Erythroblast (primary cell): ENCODE results near the gene ODF2.

Source experiments
- GATA1 ChIP-seq: IDR thresholded peaks from 2 replicates; pipeline ENCODE4 v1.6.1; 2011; ENCODE audit warnings: low read depth, mild to moderate bottlenecking, control low read depth, low read length, moderate library complexity
- POLR2A ChIP-seq: IDR thresholded peaks from 2 replicates; pipeline ENCODE4 v1.6.1; 2011; ENCODE audit warnings: mild to moderate bottlenecking, low read length

DNA sequence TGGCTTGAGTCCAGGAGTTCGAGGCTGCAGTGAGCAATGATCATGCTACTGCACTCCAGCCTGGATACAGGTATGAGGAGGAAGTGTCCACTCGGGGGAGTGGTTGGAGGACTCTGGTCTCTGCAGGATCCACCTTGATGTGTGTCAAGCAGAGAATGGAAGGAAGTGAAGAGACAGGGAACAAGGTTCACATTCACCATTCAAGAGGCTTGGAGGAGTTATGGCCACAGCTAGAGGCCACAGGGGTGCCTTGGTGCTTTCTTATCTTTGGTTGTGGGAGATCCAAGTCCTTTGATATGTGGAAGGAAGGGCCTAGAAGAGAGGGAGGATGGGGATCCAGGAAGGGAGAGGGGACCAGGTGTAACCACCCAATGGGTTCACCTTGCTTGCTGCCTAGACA, 40.5 kb upstream of the ODF2 start:
- TF ChIP-seq POLR2A (no peak), GATA1 (no peak)
